Activated gamma-delta T cell (primary cell): ENCODE results near the gene COL26A1.

ENCODE experiments used
- DNase-seq: peaks from one replicate; lab custom pipeline; 2025; lab: John Stamatoyannopoulos, UW

The COL26A1 gene

GRCh38 chr7:101373812-101374614 is 11.3 kb downstream of the COL26A1 start:
- no peak for DNase-seq

GRCh38 chr7:101374990-101375389 is 12.3 kb downstream of the COL26A1 start:
- DNase-seq, result no peak

GRCh38 chr7:101376601-101377000 is 13.9 kb downstream of the COL26A1 start:
- DNase-seq, result no peak

- DNase-seq, result no peak
Measured at GRCh38 chr7:101377189-101377736, 14.6 kb downstream of the COL26A1 start.

- DNase-seq, result no peak
Measured at GRCh38 chr7:101378751-101379174, 16.1 kb downstream of the COL26A1 start.

GRCh38 chr7:101379302-101379701 is 16.6 kb downstream of the COL26A1 start:
- no peak for DNase-seq

- no peak for DNase-seq
Measured at GRCh38 chr7:101381549-101382111, 19.0 kb downstream of the COL26A1 start.

GRCh38 chr7:101382937-101383336 is 20.3 kb downstream of the COL26A1 start:
- DNase-seq, result no peak

GRCh38 chr7:101386177-101386557 is 23.5 kb downstream of the COL26A1 start:
- no peak for DNase-seq

- no peak for DNase-seq
Measured at GRCh38 chr7:101386558-101387231, 24.0 kb downstream of the COL26A1 start.

- no peak for DNase-seq
Measured at GRCh38 chr7:101390901-101391301, 28.2 kb downstream of the COL26A1 start.

GRCh38 chr7:101391991-101392390 is 29.3 kb downstream of the COL26A1 start:
- DNase-seq, result no peak

- no peak for DNase-seq
Measured at GRCh38 chr7:101393865-101394264, 31.2 kb downstream of the COL26A1 start.

GRCh38 chr7:101395376-101395775 is 32.7 kb downstream of the COL26A1 start:
- no peak for DNase-seq

- no peak for DNase-seq
Measured at GRCh38 chr7:101397243-101397642, 34.6 kb downstream of the COL26A1 start.

- no peak for DNase-seq
Measured at GRCh38 chr7:101397770-101398324, 35.2 kb downstream of the COL26A1 start.

GRCh38 chr7:101398396-101399289 is 36.0 kb downstream of the COL26A1 start:
- no peak for DNase-seq

- no peak for DNase-seq
Measured at GRCh38 chr7:101399759-101400158, 37.1 kb downstream of the COL26A1 start.

- DNase-seq, result no peak
Measured at GRCh38 chr7:101400751-101401150, 38.1 kb downstream of the COL26A1 start.

- DNase-seq, result no peak
Measured at GRCh38 chr7:101401390-101402080, 38.9 kb downstream of the COL26A1 start.
